WTC11 (cell line): Measurements from ENCODE around the gene ENTHD1. TPM values are rescaled to one million over a fixed set of nuclear protein-coding genes. Genes with fewer than 3 reads are reported as not detected.
"Not testable (repeated sequence)": the region's sequence is repeated elsewhere in the genome, so short reads cannot be mapped to it uniquely, and the experiment has no call there.

Source experiments
- ATAC-seq: fragments of 200-7000 bp; cut with Tn5 transposase; 2 replicates; pipeline ENCODE4 v1.10.0; 2021; ENCODE audit warnings: mild to moderate bottlenecking, moderate library complexity
- CTCF ChIA-PET: fragments of 300-600 bp; sonication (Branson Sonifier 250); formaldehyde crosslinking; loops from one replicate; lab custom pipeline; 2021; ENCODE audit warnings: antibody characterized with exemption; lab: Charles Lee
- POLR2A ChIA-PET: fragments of 350-600 bp; sonication (Branson Sonifier 250); formaldehyde crosslinking; loops from one replicate; lab custom pipeline; 2021; ENCODE audit warnings: antibody characterized with exemption; lab: Charles Lee
- DNase-seq: peaks from one replicate; pipeline ENCODE4 v3.0.0; 2021; ENCODE audit warnings: low spot score
- H3K27ac Mint-ChIP-seq: 2 replicates; pipeline ENCODE4 v1.8.0; 2021; ENCODE audit warnings: mixed read lengths
- H3K27me3 Mint-ChIP-seq: 2 replicates; pipeline ENCODE4 v1.8.0; 2021; ENCODE audit warnings: low read depth, mild to moderate bottlenecking, moderate library complexity, mixed read lengths
- H3K36me3 Mint-ChIP-seq: 2 replicates; pipeline ENCODE4 v1.8.0; 2021; ENCODE audit warnings: mixed read lengths
- H3K4me1 Mint-ChIP-seq: 2 replicates; pipeline ENCODE4 v1.8.0; 2022; ENCODE audit warnings: mixed read lengths
- H3K4me3 Mint-ChIP-seq: 2 replicates; pipeline ENCODE4 v1.8.0; 2021; ENCODE audit warnings: mild to moderate bottlenecking, moderate library complexity, mixed read lengths
- H3K9me3 Mint-ChIP-seq: 2 replicates; pipeline ENCODE4 v1.8.0; 2021; ENCODE audit warnings: mixed read lengths
- ATF1 ChIP-seq: sonication (generic); formaldehyde crosslinking; IDR thresholded peaks from 2 replicates; pipeline ENCODE4 v1.8.1; 2023; ENCODE audit warnings: mild to moderate bottlenecking, moderate library complexity, missing genetic modification reagents
- EMX1 ChIP-seq: fragments of 250-450 bp; sonication (Bioruptor Pico); IDR thresholded peaks from 2 replicates; pipeline ENCODE4 v1.8.0; 2021; ENCODE audit warnings: mild to moderate bottlenecking
- FOXK1 ChIP-seq: sonication (generic); formaldehyde crosslinking; IDR thresholded peaks from 2 replicates; pipeline ENCODE4 v1.8.0; 2022; ENCODE audit warnings: mild to moderate bottlenecking, moderate library complexity, missing genetic modification reagents
- HMGA2 ChIP-seq: fragments of 250-450 bp; sonication (Bioruptor Pico); IDR thresholded peaks from 2 replicates; pipeline ENCODE4 v1.4.0; 2021; ENCODE audit warnings: mild to moderate bottlenecking, moderate library complexity
- RELA ChIP-seq: sonication (generic); formaldehyde crosslinking; IDR thresholded peaks from 2 replicates; pipeline ENCODE4 v1.8.1; 2022; ENCODE audit warnings: missing genetic modification reagents, mild to moderate bottlenecking, borderline replicate concordance
- SP1 ChIP-seq: sonication (generic); formaldehyde crosslinking; conservative IDR thresholded peaks from 2 replicates; pipeline ENCODE4 v1.8.1; 2022; ENCODE audit warnings: missing genetic modification reagents
- ZNF317 ChIP-seq: sonication (generic); formaldehyde crosslinking; IDR thresholded peaks from 2 replicates; pipeline ENCODE4 v1.8.1; 2023; ENCODE audit warnings: low read depth, mild to moderate bottlenecking, moderate library complexity, missing genetic modification reagents, borderline replicate concordance
- total RNA-seq: library from RNA; stranded (reverse); gene quantifications from 3 replicates; pipeline ENCODE4 v1.2.3, GENCODE V29; 2021
- TF ChIP-seq, protein P1 (sequence below): sonication (generic); formaldehyde crosslinking; IDR thresholded peaks from 2 replicates; pipeline ENCODE4 v1.8.0; 2023; ENCODE audit warnings: mild to moderate bottlenecking, missing genetic modification reagents
- TF ChIP-seq, protein P2 (sequence below): fragments of 250-450 bp; sonication (Bioruptor Pico); IDR thresholded peaks from 2 replicates; pipeline ENCODE4 v1.9.0; 2021; ENCODE audit warnings: moderate library complexity, mild to moderate bottlenecking, inconsistent platforms, borderline replicate concordance
- TF ChIP-seq, protein P3 (sequence below): sonication (generic); formaldehyde crosslinking; IDR thresholded peaks from 2 replicates; pipeline ENCODE4 v1.8.1; 2022; ENCODE audit warnings: low read depth, mild to moderate bottlenecking, moderate library complexity, missing genetic modification reagents, borderline replicate concordance
- TF ChIP-seq, protein P4 (sequence below): sonication (generic); formaldehyde crosslinking; IDR thresholded peaks from 2 replicates; pipeline ENCODE4 v1.8.0; 2022; ENCODE audit warnings: mild to moderate bottlenecking, missing genetic modification reagents
- TF ChIP-seq, protein P5 (sequence below): fragments of 250-450 bp; sonication (Bioruptor Pico); conservative IDR thresholded peaks from 2 replicates; pipeline ENCODE4 v1.9.0; 2021; ENCODE audit warnings: mild to moderate bottlenecking

The ENTHD1 gene
- total RNA-seq, 1 experiment from 2014 or later, result not detected

DNA sequence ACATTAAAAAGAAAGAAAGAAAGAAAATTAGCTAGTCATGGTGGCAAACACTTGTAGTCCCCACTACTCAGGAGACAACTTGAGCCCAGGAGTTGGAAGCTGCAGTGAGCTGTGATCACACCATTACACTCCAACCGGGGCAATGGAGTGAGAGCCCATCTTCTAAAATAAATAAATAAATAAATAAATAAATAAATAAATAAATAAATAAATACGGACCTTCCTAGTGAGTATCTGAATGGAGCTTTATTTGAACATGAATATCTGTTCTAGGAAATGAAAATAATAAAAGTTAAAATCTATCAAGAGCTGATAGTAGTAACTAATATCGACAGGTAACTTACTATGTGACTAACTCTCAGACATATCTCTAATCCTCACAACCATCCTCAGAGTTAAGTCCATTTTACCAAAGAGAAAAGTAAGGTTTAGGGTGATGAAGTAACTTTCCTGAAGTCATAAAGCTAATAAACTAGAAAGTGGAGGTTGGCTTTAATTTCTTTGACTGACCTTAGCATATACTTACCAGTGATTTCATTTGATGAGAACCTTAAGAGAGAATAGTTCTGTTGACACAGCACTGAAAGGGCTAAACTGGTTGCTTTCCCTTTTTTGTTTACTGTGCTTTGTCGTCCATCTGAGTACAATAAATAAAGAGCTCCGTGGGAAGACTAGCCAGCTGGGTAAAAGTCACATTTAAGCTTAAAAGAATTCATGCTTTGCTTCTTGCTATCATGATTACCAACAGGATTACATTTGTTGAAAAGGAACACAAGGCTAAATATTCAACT is 22.4 kb downstream of the ENTHD1 start:
- H3K27me3 Mint-ChIP-seq, result no peaks in the 10 kb centered on the region
- H3K4me3 Mint-ChIP-seq, result no peak overlapping the region
- H3K4me1 Mint-ChIP-seq, result no peaks in the 10 kb centered on the region
- no peak overlapping the region for H3K27ac Mint-ChIP-seq
- no peak for ATAC-seq
- peaks cover 5% of the 10 kb centered on the region; the same call in 1 of the 2 replicates for H3K9me3 Mint-ChIP-seq
- ChIA-PET CTCF (interaction anchor here (0.9 kb wide), 1 partner anchor 63 kb away, joined by 4 read pairs; no protein-coding TSS in a partner anchor), POLR2A (interaction anchor here (0.6 kb wide), 1 partner anchor 154 kb away, joined by 3 read pairs; no protein-coding TSS in a partner anchor)
- no peak for DNase-seq
- TF ChIP-seq HMGA2 (CRISPR knock-in tag) (no peak), EMX1 (no peak), ZNF317 (CRISPR knock-in tag) (no peak), SP1 (CRISPR knock-in tag) (no peak), ATF1 (CRISPR knock-in tag) (no peak), RELA (CRISPR knock-in tag) (no peak), FOXK1 (CRISPR knock-in tag) (no peak)
- TF ChIP-seq, protein P1, sequence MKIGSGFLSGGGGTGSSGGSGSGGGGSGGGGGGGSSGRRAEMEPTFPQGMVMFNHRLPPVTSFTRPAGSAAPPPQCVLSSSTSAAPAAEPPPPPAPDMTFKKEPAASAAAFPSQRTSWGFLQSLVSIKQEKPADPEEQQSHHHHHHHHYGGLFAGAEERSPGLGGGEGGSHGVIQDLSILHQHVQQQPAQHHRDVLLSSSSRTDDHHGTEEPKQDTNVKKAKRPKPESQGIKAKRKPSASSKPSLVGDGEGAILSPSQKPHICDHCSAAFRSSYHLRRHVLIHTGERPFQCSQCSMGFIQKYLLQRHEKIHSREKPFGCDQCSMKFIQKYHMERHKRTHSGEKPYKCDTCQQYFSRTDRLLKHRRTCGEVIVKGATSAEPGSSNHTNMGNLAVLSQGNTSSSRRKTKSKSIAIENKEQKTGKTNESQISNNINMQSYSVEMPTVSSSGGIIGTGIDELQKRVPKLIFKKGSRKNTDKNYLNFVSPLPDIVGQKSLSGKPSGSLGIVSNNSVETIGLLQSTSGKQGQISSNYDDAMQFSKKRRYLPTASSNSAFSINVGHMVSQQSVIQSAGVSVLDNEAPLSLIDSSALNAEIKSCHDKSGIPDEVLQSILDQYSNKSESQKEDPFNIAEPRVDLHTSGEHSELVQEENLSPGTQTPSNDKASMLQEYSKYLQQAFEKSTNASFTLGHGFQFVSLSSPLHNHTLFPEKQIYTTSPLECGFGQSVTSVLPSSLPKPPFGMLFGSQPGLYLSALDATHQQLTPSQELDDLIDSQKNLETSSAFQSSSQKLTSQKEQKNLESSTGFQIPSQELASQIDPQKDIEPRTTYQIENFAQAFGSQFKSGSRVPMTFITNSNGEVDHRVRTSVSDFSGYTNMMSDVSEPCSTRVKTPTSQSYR (CRISPR knock-in tag), result no peak
- TF ChIP-seq, protein P2, sequence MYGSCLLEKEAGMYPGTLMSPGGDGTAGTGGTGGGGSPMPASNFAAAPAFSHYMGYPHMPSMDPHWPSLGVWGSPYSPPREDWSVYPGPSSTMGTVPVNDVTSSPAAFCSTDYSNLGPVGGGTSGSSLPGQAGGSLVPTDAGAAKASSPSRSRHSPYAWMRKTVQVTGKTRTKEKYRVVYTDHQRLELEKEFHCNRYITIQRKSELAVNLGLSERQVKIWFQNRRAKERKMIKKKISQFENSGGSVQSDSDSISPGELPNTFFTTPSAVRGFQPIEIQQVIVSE (CRISPR knock-in tag), result no peak
- TF ChIP-seq, protein P3, sequence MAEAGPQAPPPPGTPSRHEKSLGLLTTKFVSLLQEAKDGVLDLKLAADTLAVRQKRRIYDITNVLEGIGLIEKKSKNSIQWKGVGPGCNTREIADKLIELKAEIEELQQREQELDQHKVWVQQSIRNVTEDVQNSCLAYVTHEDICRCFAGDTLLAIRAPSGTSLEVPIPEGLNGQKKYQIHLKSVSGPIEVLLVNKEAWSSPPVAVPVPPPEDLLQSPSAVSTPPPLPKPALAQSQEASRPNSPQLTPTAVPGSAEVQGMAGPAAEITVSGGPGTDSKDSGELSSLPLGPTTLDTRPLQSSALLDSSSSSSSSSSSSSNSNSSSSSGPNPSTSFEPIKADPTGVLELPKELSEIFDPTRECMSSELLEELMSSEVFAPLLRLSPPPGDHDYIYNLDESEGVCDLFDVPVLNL, result no peak
- TF ChIP-seq, protein P4, sequence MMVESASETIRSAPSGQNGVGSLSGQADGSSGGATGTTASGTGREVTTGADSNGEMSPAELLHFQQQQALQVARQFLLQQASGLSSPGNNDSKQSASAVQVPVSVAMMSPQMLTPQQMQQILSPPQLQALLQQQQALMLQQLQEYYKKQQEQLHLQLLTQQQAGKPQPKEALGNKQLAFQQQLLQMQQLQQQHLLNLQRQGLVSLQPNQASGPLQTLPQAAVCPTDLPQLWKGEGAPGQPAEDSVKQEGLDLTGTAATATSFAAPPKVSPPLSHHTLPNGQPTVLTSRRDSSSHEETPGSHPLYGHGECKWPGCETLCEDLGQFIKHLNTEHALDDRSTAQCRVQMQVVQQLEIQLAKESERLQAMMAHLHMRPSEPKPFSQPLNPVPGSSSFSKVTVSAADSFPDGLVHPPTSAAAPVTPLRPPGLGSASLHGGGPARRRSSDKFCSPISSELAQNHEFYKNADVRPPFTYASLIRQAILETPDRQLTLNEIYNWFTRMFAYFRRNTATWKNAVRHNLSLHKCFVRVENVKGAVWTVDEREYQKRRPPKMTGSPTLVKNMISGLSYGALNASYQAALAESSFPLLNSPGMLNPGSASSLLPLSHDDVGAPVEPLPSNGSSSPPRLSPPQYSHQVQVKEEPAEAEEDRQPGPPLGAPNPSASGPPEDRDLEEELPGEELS (CRISPR knock-in tag), result no peak
- TF ChIP-seq, protein P5, sequence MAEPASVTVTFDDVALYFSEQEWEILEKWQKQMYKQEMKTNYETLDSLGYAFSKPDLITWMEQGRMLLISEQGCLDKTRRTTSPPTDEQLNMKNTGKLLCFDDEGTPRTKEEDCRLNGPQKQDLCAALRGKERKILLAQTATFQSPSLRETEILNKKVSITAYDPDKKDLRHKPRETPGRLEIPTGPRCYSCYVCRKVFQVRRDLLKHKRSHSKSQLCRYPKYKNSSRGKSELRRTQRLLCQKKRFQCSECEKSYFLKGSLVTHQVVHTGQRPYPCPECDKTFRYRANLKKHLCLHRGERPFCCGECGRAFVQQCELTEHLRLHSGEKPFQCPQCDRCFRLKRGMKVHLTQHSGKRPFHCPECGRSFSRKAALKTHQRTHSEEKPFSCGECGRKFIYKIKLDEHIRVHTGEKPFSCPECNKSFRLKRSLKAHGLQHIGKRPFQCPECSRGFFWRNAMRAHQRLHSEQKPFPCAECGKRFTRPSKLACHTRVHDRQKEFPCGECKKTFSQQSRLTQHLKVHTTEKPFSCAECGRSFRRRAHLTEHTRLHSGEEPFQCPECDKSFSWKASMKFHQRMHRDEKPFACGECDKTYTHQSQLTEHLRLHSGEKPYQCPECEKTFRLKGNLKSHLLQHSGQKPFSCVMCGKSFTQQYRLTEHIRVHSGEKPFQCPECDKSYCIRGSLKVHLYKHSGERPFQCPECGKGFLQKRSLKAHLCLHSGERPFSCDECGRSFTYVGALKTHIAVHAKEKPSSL (CRISPR knock-in tag), result no peak
- H3K36me3 Mint-ChIP-seq, result no peaks in the 10 kb centered on the region

DNA sequence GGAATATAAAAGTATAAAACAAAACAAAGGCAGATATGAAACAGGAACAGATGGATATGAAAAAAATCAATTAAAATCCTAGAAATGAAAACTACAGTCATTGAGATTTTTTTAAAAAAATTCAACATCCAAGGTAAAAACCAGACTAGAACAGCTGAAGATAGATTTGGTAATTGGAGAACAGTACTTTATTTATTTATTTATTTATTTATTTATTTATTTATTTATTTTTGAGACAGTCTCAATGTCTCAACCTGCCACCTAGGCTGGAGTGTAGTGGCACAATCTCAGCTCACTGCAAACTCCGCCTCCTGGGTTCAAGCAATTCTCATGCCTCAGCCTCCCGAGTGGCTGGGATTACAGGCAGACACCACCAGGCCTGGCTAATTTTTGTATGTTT is 23.8 kb downstream of the ENTHD1 start:
- CTCF ChIA-PET, POLR2A ChIA-PET, ATAC-seq, H3K27me3 Mint-ChIP-seq, H3K4me3 Mint-ChIP-seq, H3K4me1 Mint-ChIP-seq, H3K9me3 Mint-ChIP-seq, H3K36me3 Mint-ChIP-seq, H3K27ac Mint-ChIP-seq, DNase-seq: not testable (repeated sequence)
